Activated CD4-positive, CD25-positive, alpha-beta regulatory T cell treated with anti-CD3 and anti-CD28 coated beads, Interleukin-2, amount 50 U/mL, for 24 hours (primary cell): ENCODE data around the gene SMIM1.

Experiments used
- ATAC-seq, 2 donors: fragments of 150-1000 bp; cut with Tn5 transposase; one replicate each; pipeline ENCODE4 v1.10.0; 2021; ENCODE audit warnings: mild to moderate bottlenecking in 1 of 2, moderate library complexity in 1 of 2

SMIM1 gene

DNA sequence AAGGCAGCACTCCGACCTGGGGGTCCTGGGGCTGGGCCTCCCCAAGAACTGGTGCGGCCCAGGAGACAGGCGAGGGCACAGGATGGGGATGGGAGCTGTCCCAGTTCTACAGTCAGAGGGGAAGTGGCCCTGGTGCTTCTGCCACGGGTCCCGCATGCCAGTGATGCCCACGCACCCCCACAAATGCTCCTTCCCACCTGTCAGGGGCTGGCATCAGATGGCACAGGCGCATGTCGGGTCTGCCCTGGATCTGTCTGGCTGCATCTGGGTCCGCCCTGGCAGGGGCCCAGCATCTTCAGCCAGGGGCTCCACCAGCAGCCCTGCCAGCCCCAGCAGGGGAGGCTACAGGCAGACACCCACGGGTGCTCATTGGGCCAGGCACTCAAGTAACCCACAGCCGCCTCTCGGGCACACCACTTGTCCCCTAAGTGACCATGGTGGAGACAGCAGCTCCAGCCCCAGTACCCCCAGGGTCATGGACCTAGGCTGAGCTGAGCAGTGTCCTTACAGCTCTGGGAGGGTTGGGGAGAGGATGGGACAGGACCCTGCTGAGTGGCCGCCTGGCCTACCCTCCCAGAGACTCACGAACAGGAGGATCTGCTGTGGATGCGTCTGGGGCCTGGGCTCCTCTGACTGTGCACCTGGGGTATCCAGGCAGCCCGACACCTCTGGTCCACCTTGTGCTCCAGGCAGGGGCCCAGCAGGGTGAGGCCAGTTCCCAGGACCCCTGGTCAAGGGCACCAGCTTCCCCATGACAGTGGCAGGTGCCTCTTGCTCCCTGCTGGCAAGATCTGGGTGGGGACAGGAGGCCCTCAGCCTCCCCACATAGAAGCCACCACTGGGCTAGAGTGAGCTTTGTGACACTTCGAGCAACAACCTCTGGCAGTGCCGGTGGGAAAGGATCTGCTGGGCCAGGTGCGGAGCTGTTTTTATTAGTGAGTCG, 5.4 kb downstream of the SMIM1 start:
- ATAC-seq = no peak

DNA sequence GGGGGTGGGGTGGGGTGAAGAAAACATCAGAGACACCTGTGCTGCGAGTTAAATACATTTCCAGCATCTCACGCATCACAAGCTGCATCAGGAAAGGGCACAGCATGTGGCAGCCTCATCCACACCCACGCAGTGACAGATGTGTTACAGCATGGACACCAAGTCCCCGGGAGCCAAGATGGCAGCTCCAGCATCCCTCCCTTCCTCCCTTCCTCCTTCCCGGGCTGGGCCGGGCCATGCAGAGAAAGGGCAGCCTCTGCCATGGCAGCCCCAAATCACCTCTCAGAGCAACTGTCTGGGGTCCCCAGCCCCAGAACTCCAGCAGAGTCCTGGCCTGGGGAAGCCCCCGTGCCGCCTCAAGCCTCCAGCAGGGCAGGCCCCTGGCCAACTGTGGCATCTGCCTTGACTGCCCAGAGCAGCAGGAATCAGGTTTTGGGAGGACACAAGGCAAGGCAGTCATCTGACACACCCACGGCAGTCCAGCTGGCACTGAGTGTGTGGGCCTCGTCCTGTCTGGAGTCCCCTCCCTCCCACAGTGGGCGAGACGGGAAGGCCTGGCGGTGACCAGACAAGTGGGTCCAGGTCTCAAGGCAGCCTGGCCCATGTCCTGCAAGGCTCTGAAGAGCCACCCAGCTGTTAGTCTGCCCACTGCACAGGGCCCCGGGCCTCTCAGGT, 6.2 kb downstream of the SMIM1 start:
- ATAC-seq = no peak

DNA sequence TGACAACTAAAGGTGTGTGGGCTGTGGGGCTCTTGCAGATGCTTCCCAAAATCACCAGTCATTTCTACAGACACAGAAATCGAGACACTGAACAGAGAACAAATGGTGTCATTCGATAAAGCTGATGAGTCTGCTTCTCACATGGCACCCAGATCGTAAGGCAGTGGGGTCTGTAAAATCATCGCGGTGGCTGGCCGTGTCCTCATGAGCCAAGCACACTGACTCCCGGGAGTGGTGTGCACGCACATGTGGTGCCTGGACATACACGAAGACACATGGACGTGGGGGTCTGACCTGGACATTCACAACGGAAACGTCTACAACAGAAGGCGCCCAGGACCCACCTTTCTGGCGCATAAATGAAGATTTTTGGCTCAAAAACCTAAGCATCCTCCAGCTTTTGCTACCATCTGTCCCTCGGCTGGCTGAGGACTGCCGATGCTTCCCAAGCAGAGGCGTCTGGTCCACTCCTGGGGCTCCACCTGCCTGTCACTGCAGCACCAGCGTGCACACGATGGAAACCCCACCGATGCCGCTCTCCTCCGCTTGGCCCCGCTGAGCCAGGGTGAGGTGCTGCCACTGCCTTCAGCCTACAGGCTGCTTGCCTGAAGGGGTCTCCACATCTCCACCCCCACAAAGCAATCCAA, 6.8 kb downstream of the SMIM1 start:
- ATAC-seq = no peak

DNA sequence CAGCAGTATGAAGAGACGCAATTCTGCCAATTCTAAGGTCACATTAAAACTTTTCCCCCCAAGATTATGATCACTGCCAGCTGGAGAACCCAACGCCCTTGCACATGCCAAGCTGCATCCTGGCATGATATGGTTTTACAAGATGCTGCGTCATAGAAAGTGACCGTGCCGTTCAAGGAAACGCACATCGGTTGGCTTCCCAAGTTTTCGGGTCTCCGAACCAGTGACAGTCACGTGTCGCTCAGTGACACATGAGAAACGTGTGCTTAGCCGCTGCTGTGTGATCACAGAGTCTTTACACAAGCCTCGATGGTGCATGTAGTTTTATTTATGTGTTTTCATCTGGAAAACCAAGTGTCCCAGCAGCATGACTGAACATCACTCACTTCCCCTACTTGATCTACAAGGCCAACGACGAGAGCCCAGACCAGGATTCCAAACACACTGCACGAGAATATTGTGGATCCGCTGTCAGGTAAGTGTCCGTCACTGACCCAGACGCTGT, 7.4 kb downstream of the SMIM1 start:
- ATAC-seq = no peak

DNA sequence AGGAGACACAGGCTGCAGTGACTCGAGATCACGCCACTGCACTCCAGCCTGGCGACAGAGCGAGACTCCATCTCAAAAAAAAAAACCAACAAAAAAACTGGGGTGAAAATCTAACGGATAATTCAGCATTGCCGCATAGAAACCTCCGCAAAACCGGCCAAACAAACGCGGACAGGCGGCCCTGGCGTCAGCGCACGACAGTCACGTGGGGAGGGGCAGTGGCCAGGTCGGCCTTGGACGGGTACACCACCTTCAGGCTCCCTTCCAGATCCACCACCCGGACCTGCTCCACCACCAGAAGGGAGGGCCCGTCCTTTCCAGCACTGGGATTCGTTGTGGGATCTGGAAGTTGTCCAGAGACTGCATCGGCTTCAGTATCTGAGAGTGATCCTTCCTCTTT, 8.4 kb downstream of the SMIM1 start:
- no peak for ATAC-seq

DNA sequence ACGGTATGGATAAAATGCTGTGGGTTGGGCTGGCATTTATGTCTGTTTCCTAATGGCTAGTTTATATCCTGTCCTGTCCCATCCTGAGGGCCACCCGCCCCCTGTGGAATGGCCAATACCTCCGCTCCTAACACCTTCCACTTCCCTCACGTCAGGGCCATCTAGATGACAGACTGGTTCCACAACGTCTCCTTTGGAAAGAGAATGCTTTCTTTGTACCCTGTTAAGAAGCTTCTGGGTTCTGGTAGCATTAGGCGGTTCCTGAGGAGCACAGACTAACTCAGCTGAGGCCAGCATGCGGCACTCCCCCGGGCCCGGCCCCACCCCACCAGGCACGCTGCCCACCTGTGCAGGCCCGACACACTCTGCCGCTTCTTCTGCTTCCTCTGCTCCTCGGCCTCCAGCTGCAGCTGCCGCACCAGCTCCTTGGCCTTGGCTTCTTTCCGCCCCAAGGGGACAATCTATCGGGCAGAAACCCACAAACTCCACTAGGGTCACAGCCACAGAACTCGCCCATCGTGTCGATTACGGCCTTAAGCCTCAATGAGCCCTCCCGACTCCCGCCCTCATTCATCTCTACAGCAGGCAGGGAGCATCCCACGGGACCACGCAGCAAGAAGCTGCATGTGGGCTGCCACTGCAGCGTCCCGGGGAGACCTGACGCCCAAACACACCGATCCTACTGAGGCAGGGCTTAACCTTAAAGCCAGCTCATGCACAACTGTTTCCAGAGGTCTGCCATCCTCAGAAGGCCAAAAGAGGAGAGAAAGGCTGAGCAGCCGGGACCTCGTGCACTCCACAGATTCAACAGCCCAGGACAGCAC, 11.3 kb downstream of the SMIM1 start:
- no peak for ATAC-seq

DNA sequence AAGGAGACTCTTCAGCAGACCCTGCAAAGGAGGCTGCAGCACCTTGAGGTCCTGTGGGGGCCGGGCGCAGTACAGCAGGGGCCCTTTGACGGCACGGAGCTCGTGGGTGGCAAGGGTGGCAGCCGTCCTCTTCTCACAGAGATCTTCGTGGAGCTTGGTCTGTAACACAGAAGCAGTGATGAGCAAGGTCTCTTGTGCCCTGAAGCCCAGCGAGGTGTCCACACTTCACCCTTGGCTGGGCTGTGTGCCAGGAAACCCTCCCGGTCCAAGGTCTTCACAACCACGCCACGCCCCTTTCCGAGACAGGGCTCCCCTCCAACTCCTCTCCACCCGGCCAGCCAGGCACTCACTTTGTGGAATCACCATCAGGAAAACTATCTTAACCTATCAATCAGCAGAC, 12.5 kb downstream of the SMIM1 start:
- ATAC-seq = no peak

DNA sequence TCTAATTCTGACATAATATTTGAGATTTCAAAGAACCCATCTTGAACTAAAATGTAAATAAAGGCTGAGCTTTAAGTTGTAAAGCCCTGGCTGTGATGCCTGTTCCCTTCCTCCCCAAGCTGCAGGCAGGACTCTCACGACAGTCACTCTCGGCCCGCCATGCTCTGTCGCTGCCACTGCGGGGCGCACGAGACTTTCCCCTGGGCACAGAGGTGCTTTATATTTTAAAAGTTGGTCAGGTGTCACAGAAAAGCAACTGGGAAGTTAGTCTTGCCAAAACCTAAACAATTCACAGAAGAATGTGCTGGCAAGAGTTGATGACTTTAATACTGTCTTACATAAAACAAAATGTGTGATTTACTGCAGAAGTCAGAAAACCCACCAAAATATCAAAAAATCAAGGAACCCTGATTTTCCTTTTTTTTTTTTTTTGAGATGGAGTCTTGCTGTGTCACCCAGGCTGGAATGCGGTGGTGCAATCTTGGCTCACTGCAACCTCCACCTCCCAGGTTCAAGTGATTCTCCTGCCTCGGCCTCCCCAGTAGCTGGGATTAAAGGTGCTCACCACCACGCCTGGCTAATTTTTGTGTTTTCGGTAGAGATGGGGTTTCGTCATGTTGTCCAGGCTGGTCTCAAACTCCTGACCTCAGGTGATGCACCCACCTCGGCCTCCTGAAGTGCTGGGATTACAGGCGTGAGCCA, 13.1 kb downstream of the SMIM1 start:
- ATAC-seq = no peak

DNA sequence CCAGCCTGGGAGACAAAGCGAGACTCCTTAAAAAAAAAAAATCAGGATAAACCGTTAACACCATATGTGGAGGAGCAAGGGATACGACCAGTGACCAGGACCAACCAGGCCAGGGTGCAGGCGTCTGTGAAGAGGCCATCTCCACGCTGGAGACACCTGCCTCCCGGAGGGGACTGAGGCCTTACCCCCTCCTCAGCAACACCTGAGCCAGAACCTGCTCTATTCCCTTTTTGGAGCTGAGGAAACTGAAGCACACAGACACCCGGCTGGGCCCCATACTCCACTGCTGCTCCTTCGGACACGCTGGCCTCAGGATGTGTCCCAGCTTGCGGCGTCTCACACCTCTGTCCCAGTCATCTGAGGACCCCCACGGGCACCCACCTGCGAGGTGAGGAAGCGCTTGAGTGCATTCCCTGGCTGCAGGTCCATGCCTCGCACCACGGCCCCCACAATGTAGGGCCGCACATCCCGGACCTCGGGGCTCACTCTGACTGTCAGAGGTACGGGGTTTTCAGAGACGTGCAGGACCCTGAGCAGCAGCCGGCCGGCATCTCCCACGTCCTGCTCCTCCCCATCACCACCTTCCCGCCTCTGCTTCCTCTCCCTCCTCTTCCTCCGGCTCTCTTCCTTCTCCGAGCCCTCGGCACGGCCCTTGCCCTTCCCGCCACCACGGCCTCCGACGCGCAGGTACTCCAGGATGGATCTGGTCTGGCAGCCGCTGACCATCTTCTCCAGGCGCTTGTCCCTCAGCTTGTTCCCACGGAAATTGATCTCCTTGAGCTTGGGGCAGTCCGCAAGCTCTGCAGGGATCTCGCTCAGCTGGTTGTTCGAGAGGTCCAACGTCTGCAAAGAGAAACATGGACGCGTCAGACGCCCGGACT, 14.2 kb downstream of the SMIM1 start:
- no peak for ATAC-seq

DNA sequence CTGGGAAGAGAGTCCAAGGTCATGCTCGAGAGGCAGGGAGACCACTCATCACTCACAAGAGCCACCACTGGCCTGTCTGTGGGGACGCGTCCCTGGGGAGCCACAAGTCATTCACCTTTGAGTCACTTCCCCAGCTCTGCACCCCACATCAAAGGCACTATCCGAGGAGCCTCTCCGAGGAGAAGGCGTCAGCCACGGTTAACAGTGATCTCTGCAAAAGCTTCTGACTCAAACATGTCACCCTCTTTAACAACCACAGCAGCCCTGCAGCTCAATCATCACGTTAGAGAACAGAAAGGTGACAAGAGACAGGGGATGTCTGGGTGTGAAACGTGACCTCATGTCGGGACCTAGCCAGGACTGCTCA, 14.8 kb downstream of the SMIM1 start:
- ATAC-seq = peak; percentile 95 to 96

DNA sequence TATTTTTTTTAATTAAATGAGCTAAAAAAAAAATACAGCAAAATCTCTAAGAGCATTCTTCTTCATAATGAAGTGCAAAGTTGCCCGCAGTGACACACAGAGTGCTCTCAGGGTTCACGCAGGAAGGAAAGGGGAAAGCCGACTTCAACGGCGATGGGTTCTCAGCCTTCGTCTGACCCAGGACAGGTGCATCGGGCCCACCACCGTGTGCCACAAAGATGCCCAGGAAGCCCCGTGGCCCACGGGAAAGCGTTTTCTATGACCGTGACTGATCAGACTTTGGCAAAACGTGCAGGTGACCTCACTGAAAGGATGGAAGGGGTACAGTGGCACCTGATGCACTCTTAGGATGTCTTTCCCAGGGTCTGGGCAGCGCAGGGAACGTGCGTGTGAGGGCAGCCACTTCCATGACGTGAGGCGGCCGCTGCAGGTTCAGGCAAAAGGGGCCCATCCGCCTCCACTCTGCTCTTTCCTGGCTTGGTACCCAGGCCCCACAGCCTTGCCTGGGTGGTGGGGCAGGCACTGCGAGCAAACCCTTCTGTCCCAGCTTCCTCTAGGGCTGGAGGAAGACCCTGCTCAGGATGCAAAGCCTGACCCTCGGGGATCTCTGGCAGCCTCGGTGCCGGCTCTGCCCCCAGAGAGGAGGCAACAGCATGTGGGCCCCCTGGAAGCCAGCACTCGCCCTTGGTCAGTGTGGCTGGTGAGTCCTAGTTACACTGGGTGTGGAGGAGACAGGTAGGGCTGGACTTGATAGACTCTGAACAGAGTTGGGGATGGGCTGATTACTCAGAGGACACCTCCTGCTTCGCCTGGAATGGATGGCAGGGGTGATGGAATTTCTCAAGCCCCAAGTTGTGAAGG, 15.4 kb downstream of the SMIM1 start:
- peak in 1 of 2 donors; percentile 9 for ATAC-seq

DNA sequence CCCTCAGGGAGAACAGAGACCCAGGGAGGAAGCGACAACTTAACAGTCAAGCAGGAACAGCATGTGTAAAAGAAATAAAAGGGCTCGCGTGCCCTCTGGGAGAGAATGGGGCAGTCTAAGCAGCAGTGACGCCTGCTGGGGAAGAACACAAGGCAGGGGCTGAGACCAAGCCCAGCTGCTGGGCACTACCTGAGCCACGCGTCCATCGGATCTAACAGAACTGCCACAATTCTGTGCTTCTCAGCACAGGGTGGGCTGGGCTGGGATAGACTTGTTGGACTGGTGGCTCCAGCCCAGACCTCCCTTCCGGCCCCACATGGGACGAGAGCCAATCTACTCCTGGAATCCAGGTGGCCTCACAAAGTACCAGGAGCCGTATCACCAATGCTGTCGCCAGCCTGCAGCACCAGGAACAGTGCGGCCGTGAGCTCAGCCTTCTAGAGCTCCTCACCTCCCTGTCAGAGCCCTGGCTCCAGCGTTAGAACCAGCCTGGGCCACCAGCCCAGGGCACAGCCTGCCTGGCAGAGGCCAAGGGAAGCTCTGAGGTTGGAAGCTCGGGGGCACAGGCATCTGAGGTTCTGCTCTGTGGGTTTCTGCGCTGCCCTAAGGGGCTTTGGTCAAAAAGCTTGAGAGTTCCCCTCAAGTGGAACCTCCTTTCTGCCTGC, 16.3 kb downstream of the SMIM1 start:
- no peak for ATAC-seq

DNA sequence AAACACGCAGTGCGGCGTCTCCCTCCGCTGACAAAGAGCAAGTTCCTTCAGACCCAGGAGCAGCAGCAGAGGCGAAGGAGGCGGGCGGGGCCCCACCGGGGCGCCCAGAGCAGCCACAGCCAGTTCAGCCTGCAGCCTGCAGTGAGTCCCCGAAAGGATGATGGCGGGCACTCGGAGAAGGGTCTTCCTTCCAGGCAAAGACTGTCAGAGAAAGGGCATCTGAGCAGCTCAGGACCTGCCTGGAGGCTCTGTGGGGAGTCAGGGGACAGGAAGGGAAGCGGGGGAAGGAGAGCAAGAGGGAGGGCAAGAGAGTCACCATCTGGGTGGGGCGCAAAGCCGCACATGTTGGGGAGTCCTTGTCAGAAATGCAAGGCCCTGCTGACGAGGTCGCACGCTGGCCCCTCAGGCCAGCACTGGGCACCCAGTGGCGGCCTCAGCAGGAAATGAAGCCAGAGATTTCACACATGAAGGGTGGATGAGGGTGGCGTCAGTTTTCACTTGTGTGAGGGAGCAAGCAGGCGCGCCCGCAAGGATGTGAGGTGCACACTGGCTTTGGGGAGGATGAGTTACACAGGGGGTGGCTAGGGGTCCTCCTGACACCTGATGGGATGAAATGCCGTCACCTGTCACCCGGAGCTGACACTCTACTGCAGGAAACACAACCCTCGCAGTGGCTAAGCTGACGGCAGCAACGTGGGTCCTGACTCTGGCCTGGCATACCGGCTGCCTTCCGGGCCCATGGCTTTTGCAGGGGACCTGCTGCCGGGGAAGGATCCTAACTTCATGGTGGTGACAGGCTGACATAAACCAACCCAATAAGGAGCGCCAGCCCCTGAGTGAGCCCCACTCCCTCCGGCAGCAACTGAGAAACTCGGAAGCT, 17.1 kb downstream of the SMIM1 start:
- no peak for ATAC-seq

DNA sequence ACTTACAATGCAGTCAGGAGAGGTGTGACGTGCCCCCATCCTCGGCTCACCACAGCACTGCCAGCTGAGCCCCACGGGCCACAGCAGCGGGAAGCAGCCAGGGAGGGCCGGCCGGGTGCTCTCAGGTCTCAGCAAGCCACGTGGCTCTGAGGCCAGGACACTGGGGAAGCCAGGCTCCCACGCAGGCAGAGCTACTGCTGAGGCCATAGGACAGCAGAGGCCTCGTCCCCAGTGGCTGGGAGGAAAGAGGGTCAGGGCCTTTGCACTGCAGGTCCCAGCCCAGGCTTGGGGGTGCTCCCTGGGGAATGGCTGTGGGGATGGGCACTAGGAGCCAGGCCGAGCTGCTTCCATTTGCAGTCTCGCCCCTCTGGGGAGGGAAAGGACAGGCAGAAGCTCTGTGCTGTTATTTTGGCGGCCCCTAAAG, 18.0 kb downstream of the SMIM1 start:
- ATAC-seq = no peak

DNA sequence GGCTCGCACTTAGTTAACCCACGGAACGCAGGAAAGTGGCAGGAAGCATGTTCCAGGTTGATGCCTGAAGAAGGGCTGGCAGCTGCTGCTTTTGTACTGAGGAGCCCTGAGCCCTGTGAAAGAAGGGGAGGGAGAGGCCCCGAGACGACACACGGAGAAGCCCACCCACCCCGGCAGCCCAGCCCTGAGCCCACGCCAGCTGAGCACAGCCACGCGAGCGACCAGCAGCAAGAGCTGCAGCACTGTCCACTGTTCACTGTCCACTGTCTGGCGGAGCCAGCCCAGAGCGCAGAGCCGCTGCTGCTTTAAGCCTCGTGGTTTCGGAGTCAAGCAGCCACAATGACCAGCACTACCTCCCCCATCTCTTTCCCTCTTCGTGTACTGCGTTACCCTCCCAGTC, 18.4 kb downstream of the SMIM1 start:
- ATAC-seq = no peak

DNA sequence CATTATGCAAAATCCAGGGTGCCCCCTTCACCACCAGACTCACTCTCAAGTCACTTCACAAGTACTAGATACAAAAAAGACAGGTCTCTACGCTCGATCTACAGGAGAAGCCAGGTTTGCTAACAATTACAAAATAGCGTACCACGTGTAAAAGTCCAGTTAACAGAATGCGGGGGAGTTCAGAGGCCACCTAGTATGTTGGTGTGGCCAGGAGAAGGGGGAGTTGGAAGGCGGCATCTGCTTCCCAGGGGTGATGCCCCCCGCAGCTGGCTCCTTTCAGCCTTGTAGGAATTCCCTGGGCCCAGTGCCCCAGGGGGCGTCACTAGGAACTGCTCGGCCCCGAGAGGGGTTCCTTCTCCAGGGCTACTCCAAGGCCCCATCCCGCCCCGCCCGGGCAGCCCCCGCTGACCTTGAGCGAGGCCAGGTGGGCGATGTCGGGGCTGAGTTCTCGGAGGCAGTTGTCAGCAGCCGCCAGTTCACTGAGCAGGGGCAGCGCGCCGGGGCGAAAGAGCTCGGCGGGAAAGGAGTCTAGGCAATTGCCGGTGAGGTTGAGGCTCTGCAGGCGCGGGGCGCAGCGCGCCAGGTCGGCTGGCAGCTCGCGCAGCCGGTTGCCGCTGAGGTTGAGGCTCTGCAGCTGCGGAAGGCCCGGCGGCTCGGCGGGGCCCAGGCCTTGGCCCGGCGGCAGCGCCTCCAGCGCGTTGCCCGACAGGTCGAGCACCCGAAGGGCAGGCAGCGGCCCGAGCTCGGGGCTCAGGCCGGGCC, 23.1 kb downstream of the SMIM1 start:
- ATAC-seq = peak in 1 of 2 donors; percentile 2
